ENCODE measurements around the gene PFAS.
"Not testable (repeated sequence)": the region's sequence is repeated elsewhere in the genome, so short reads cannot be mapped to it uniquely, and the experiment has no call there.

The PFAS gene

GRCh38 chr17:8248751-8249607 is at the start of gene PFAS:
Gene PFAS (plus strand): TSS chr17:8249289. CDS start chr17:8253938, 4,649 bp downstream.
- DNase-seq = peak; percentile 94 to 97

- no peak for DNase-seq
Measured at GRCh38 chr17:8204761-8205555, 44.1 kb upstream of the PFAS start.

GRCh38 chr17:8206536-8206935 is 42.6 kb upstream of the PFAS start:
- no peak for DNase-seq

- peak; percentile 93 for DNase-seq
Measured at GRCh38 chr17:8209907-8210760, 39.0 kb upstream of the PFAS start, which contains the start of gene AURKB. Gene AURKB (minus strand): TSS chr17:8210575. CDS start chr17:8210224, 351 bp downstream.

- no peak for DNase-seq
Measured at GRCh38 chr17:8210761-8211458, 38.2 kb upstream of the PFAS start.

- DNase-seq = no peak
Measured at GRCh38 chr17:8212312-8213180, 36.5 kb upstream of the PFAS start.

GRCh38 chr17:8214000-8214399 is 35.1 kb upstream of the PFAS start:
- DNase-seq = not testable (repeated sequence)

- peak; percentile 80 to 87 for DNase-seq
Measured at GRCh38 chr17:8220783-8221662, 28.1 kb upstream of the PFAS start.

- peak; percentile 83 to 90 for DNase-seq
Measured at GRCh38 chr17:8221663-8222379, 27.3 kb upstream of the PFAS start.

- DNase-seq = no peak
Measured at GRCh38 chr17:8222380-8222629, 26.8 kb upstream of the PFAS start.

- DNase-seq = peak; percentile 87 to 90
Measured at GRCh38 chr17:8222630-8223355, 26.3 kb upstream of the PFAS start.

- DNase-seq = peak; percentile 45 to 50
Measured at GRCh38 chr17:8223356-8224126, 25.5 kb upstream of the PFAS start.

GRCh38 chr17:8224891-8225812 is 23.9 kb upstream of the PFAS start:
- no peak for DNase-seq

- DNase-seq = peak; percentile 51 to 68
Measured at GRCh38 chr17:8225813-8226535, 23.1 kb upstream of the PFAS start.

- DNase-seq = peak in 1 of 2 donors; percentile 30
Measured at GRCh38 chr17:8226536-8227237, 22.4 kb upstream of the PFAS start.

GRCh38 chr17:8227238-8227581 is 21.9 kb upstream of the PFAS start:
- no peak for DNase-seq
